ENCODE data around the gene NRL. TPM values are rescaled to one million over a fixed set of nuclear protein-coding genes. Genes with fewer than 3 reads are reported as not detected.

Gene NRL
- total RNA-seq, 1 donor from 2014 or later: 2.0 TPM

GRCh38 chr14:24115422-24116127 lies 826 bp upstream of the NRL start:
- TF ChIP-seq, protein P1, sequence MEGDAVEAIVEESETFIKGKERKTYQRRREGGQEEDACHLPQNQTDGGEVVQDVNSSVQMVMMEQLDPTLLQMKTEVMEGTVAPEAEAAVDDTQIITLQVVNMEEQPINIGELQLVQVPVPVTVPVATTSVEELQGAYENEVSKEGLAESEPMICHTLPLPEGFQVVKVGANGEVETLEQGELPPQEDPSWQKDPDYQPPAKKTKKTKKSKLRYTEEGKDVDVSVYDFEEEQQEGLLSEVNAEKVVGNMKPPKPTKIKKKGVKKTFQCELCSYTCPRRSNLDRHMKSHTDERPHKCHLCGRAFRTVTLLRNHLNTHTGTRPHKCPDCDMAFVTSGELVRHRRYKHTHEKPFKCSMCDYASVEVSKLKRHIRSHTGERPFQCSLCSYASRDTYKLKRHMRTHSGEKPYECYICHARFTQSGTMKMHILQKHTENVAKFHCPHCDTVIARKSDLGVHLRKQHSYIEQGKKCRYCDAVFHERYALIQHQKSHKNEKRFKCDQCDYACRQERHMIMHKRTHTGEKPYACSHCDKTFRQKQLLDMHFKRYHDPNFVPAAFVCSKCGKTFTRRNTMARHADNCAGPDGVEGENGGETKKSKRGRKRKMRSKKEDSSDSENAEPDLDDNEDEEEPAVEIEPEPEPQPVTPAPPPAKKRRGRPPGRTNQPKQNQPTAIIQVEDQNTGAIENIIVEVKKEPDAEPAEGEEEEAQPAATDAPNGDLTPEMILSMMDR (IDR thresholded peaks at IDR 0.05): no peak

DNA sequence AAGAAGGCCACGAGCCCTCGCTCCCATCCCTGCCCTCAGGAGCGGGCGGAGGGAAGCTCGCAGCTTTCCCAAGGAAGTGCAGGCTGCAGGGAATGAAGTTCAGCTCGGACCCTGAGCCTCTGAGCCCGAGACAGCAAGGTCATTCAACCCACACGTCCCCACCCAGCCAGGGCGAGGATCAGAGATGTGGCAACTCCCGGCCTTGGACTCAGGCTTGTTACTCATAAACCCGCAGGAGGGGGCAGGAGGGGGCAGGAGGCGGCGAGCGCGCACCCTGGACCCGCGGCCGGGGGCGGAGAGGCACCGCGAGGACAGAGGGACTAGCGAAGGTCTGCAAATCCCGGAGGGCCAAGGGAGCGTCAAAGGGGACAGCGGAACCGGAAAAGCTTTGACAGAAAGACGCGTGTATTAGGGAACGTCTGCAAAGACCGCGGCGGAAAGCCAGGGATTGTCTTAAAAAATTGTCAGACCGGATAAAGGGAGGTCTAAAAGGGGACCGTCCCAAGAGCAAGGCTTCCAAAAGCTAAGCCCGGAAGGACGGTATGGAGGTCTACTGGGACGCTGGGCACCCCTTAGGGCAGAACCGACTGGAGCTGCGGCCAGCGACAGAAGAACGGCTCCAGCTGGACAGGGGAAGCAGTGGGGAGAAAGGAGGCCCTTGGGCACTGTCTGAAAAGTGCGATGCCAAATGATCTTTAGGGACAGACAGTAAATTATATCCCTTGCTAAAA lies 783 bp downstream of the NRL start:
- peak; percentile 67 to 72 for ATAC-seq
- H3K27ac ChIP-seq: peak overlapping the region; percentile 97
- H3K36me3 ChIP-seq: peaks cover 25% of the 10 kb centered on the region
- DNase-seq: peak; percentile 91
- peak overlapping the region; percentile 77 for H3K4me3 ChIP-seq
- no peaks in the 10 kb centered on the region for H3K9me3 ChIP-seq
- TF ChIP-seq, protein P1 (IDR thresholded peaks at IDR 0.05): no peak
- peaks cover 34% of the 10 kb centered on the region for H3K4me1 ChIP-seq
- intact Hi-C loops (cut with DNase I): no loop called here
- H3K27me3 ChIP-seq (ENCODE audit: low read depth): no peaks in the 10 kb centered on the region

More at GRCh38 chr14:24115422-24116127, 826 bp upstream of the NRL start:
- intact Hi-C loops (cut with DNase I): no loop called here
- no peak for DNase-seq
- peaks cover 25% of the 10 kb centered on the region for H3K4me1 ChIP-seq
- peak overlapping the region; percentile 77 for H3K4me3 ChIP-seq
- no peak for ATAC-seq
- H3K36me3 ChIP-seq: peaks cover 41% of the 10 kb centered on the region
- no peaks in the 10 kb centered on the region for H3K27me3 ChIP-seq (ENCODE audit: low read depth)
- no peaks in the 10 kb centered on the region for H3K9me3 ChIP-seq
- H3K27ac ChIP-seq: peak overlapping the region; percentile 97

DNA sequence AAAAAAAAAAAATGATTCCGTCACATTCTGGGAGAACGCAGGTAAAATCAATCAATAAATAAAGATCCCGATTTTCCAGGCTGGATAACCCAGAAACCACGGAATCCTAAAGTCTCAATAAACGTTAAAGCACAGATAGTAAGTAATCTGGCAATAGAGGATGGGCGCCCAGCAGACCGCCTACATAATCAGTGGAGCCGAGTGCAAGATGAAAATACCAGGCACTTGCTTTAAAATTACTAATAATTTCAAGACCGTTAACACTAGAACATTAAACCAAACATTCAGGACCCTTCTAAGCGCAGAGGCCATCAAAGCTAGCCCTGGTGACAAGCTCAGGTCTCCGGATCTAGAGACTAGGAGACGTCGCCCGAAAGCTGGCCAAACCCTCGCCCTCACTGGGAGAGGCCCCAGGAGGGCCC lies 1.4 kb downstream of the NRL start:
- Histone ChIP-seq H3K4me3 (peak overlapping the region; percentile 77), H3K27me3 (ENCODE audit: low read depth) (no peaks in the 10 kb centered on the region), H3K9me3 (no peaks in the 10 kb centered on the region), H3K4me1 (peaks cover 40% of the 10 kb centered on the region), H3K27ac (peak overlapping the region; percentile 97), H3K36me3 (peaks cover 19% of the 10 kb centered on the region)
- intact Hi-C loops (cut with DNase I): no loop called here
- TF ChIP-seq, protein P1 (IDR thresholded peaks at IDR 0.05): no peak
- ATAC-seq (peak in 1 of 2 donors; percentile 0), DNase-seq (no peak)

DNA sequence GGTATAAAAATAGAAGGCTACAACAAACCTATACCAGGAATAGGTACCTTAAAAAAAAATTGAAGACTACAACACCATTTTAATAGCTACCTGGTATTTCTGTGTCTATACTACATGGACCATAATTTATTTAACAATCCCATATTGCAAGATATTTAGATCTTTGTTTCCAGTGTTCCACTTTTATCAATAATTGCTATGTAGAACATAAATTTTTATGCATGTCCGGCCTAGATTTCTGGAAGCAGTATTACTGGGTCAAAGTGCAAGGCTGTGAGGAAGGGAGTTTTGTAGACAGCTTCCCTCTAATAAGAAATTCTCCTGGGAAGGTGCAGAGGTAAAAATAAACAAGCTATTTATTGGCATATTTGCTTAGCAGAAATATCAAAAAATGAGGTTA lies 4.2 kb downstream of the NRL start:
- TF ChIP-seq, protein P1 (IDR thresholded peaks at IDR 0.05): no peak
- no peaks in the 10 kb centered on the region for H3K9me3 ChIP-seq
- ATAC-seq (no peak), DNase-seq (no peak)
- no peaks in the 10 kb centered on the region for H3K36me3 ChIP-seq
- H3K4me3 ChIP-seq: no peak overlapping the region
- no peak overlapping the region for H3K27ac ChIP-seq
- no peaks in the 10 kb centered on the region for H3K27me3 ChIP-seq (ENCODE audit: low read depth)
- peaks cover 30% of the 10 kb centered on the region for H3K4me1 ChIP-seq
- intact Hi-C loops (cut with DNase I): no loop called here

- Histone ChIP-seq H3K4me1 (peaks cover 27% of the 10 kb centered on the region), H3K36me3 (no peaks in the 10 kb centered on the region), H3K27me3 (ENCODE audit: low read depth) (no peaks in the 10 kb centered on the region), H3K4me3 (no peak overlapping the region), H3K27ac (peak overlapping the region; percentile 61), H3K9me3 (no peaks in the 10 kb centered on the region)
- intact Hi-C loops (cut with DNase I): no loop called here
- ATAC-seq: no peak
- DNase-seq: peak; percentile 59
- TF ChIP-seq, protein P1 (IDR thresholded peaks at IDR 0.05): no peak
Observed at GRCh38 chr14:24110060-24110459, 4.7 kb downstream of the NRL start.

All from lower lobe of right lung (tissue), 2 donors.